Left lung (tissue), 4 donors: ENCODE data around the gene MSL3B.

Experiments used
- ATAC-seq: fragments of 200-7000 bp; cut with Tn5 transposase; one replicate; pipeline ENCODE4 v1.9.1; 2020; ENCODE audit warnings: moderate library complexity
- DNase-seq, 4 donors: peaks; one replicate each; pipeline ENCODE4 v3.0.0-alpha.2; 2013 to 2020
- H3K27ac ChIP-seq, 2 donors: fragments of 200-600 bp; sonication (generic) in 1 of 2; one replicate each; pipeline versions ENCODE4 v1.5.0 to v1.8.0; 2020 to 2021
- H3K27me3 ChIP-seq, 2 donors: fragments of 200-600 bp; sonication (generic) in 1 of 2; one replicate each; pipeline versions ENCODE4 v1.5.0 to v1.8.0; 2020 to 2021
- H3K36me3 ChIP-seq, 2 donors: fragments of 200-600 bp; sonication (generic) in 1 of 2; one replicate each; pipeline versions ENCODE4 v1.5.0 to v1.8.0; 2020 to 2021
- H3K4me1 ChIP-seq, 2 donors: fragments of 200-600 bp; one replicate each; pipeline ENCODE4 v1.8.0; 2021
- H3K4me3 ChIP-seq, 2 donors: fragments of 200-600 bp; sonication (generic) in 1 of 2; one replicate each; pipeline versions ENCODE4 v1.5.0 to v1.8.0; 2020 to 2021; ENCODE audit warnings: mild to moderate bottlenecking in 1 of 2
- H3K9me3 ChIP-seq, 2 donors: fragments of 200-600 bp; sonication (generic) in 1 of 2; one replicate each; pipeline versions ENCODE4 v1.5.0 to v1.8.0; 2020 to 2021
- intact Hi-C, 2 donors: fragments of 100-400 bp; cut with DNase I; formaldehyde crosslinking; loops; one replicate each; pipeline versions ENCODE4 v1.11.2 to v1.14.2; 2022
- TF ChIP-seq, protein P1 (sequence below), 2 donors: fragments of 200-600 bp; sonication (generic) in 1 of 2; IDR thresholded peaks; one replicate each; pipeline versions ENCODE4 v1.5.0 to v1.8.0; 2021; ENCODE audit warnings: antibody characterized with exemption in 2 of 2
- donor health status: DM: no; HTN: yes; CAD: no.
- donor health status: DM: no; HTN: no; CAD: no.

MSL3B gene

DNA sequence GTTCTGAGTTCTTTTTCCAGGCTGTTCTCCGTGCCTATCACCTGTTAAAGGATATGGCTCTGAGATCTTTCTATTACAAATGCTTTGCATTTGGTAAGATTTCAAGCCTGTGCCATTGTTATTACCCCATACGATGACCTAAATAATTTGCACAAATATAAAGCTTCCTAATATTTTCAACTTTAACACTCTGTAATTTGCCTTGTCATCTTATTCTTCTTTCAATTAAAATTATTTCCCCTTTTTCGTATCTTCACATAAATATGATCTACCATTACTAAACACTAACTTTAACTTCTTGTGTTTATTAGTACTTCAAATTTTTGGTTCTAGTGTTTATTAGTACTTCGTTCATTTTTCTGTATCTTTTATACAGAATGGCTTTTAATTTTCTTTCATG is 3.2 kb upstream of the MSL3B start:
- no peaks in the 10 kb centered on the region for H3K4me1 ChIP-seq
- intact Hi-C loops: no loop called here
- DNase-seq (no peak), ATAC-seq (no peak)
- peaks cover 0 to 7% of the 10 kb centered on the region in 2 donors for H3K9me3 ChIP-seq
- peaks cover 22 to 44% of the 10 kb centered on the region in 2 donors for H3K27me3 ChIP-seq
- H3K4me3 ChIP-seq: no peak overlapping the region
- H3K36me3 ChIP-seq: no peaks in the 10 kb centered on the region
- TF ChIP-seq, protein P1, sequence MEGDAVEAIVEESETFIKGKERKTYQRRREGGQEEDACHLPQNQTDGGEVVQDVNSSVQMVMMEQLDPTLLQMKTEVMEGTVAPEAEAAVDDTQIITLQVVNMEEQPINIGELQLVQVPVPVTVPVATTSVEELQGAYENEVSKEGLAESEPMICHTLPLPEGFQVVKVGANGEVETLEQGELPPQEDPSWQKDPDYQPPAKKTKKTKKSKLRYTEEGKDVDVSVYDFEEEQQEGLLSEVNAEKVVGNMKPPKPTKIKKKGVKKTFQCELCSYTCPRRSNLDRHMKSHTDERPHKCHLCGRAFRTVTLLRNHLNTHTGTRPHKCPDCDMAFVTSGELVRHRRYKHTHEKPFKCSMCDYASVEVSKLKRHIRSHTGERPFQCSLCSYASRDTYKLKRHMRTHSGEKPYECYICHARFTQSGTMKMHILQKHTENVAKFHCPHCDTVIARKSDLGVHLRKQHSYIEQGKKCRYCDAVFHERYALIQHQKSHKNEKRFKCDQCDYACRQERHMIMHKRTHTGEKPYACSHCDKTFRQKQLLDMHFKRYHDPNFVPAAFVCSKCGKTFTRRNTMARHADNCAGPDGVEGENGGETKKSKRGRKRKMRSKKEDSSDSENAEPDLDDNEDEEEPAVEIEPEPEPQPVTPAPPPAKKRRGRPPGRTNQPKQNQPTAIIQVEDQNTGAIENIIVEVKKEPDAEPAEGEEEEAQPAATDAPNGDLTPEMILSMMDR (IDR thresholded peaks at IDR 0.05): no peak
- no peak overlapping the region for H3K27ac ChIP-seq

DNA sequence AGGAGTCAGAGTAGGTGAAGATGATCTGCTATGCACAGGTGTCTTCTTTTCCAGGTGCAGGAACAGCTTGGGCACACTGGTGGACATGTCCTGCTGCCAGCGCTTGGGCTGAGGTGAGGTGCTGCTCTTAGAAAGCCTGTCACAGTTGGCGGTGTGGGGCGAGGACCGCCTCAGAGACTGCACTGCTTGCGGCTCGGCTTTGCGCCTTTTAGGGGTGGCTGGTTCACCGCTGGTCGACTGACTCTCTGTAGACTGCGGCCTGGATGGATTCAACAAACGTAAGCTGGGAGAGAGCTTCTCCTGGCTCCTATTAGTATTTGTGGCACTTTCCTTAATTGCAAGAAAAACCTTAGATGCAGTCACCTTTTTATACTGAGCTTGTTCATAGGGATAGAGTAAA is 1.7 kb downstream of the MSL3B start:
- no peak for ATAC-seq
- DNase-seq: no peak
- TF ChIP-seq, protein P1 (IDR thresholded peaks at IDR 0.05): no peak

DNA sequence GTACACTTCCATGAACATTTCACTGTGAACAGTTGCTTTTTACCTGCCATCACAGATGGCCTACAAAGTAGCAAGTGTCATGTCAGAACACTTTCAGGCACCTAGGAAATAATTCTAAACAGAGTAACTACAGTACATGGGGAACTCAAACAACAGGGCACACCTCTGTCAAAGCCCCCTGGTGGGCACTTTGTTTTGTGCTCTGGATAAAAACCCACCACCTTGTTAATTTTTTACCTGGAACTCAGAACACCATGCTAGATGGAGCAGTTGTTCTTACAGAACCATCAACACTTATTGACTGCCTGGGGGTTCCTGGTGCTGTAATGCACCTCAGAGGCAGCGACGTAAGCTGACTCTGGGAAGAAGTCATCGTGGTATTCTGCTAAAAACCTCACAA is 2.3 kb downstream of the MSL3B start:
- H3K27ac ChIP-seq: no peak overlapping the region
- TF ChIP-seq, protein P1 (IDR thresholded peaks at IDR 0.05): no peak
- ATAC-seq: no peak
- H3K9me3 ChIP-seq: peaks cover 0 to 7% of the 10 kb centered on the region in 2 donors
- intact Hi-C loops: no loop called here
- no peaks in the 10 kb centered on the region for H3K4me1 ChIP-seq
- no peak overlapping the region for H3K4me3 ChIP-seq
- H3K27me3 ChIP-seq: peaks cover 11 to 30% of the 10 kb centered on the region in 2 donors
- no peaks in the 10 kb centered on the region for H3K36me3 ChIP-seq
- no peak for DNase-seq

More for the DNA sequence above, 1.7 kb downstream of the MSL3B start:
- H3K4me3 ChIP-seq: no peak overlapping the region
- intact Hi-C loops: no loop called here
- H3K27ac ChIP-seq: no peak overlapping the region
- H3K27me3 ChIP-seq: peaks cover 15 to 36% of the 10 kb centered on the region in 2 donors
- H3K36me3 ChIP-seq: no peaks in the 10 kb centered on the region
- no peaks in the 10 kb centered on the region for H3K4me1 ChIP-seq
- H3K9me3 ChIP-seq: peaks cover 0 to 7% of the 10 kb centered on the region in 2 donors

DNA sequence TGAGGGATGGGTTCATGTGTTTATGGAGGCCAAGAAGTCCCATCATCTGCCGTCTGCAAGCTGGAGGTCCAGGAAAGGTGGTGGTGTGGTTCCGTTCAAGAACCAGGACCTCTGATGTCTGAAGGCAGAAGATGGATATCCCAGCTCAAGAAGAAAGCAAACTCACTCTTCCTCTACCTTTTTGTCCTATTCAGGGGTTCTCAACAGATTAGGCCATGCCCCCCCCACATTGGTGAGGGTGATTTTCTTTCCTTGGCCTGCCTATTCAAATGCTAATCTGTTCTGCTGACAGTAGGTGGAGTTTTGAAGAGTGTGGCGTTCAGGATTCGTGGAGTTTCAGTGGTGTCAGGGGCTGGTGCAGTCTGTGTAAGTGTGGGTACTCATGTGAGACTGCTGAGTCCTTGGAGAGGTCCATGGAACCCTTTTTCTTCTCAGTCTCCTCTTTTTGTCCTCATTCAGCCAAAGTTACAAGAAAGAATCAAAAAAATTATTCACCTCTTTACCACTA is 5.9 kb downstream of the MSL3B start:
- DNase-seq (no peak), ATAC-seq (no peak)
- TF ChIP-seq, protein P1 (IDR thresholded peaks at IDR 0.05): no peak
- intact Hi-C loops: no loop called here
- peaks cover 0 to 5% of the 10 kb centered on the region in 2 donors for H3K4me1 ChIP-seq
- no peaks in the 10 kb centered on the region for H3K27me3 ChIP-seq
- no peak overlapping the region for H3K4me3 ChIP-seq
- H3K9me3 ChIP-seq: no peaks in the 10 kb centered on the region
- H3K36me3 ChIP-seq: no peaks in the 10 kb centered on the region
- H3K27ac ChIP-seq: no peak overlapping the region

- Histone ChIP-seq H3K4me1 (peaks cover 4 to 22% of the 10 kb centered on the region in 2 donors), H3K27ac (no peak overlapping the region), H3K27me3 (peaks cover 0 to 6% of the 10 kb centered on the region in 2 donors), H3K9me3 (no peaks in the 10 kb centered on the region), H3K4me3 (no peak overlapping the region), H3K36me3 (no peaks in the 10 kb centered on the region)
- TF ChIP-seq, protein P1 (IDR thresholded peaks at IDR 0.05): no peak
- intact Hi-C loops: no loop called here
- DNase-seq (no peak), ATAC-seq (no peak)
These were observed 9.9 kb downstream of the MSL3B start for GRCh38 chr2:233858331-233858730.
